Transverse colon (tissue), 3 donors: ENCODE measurements around the gene FOXR1.

ENCODE experiments used
- CTCF ChIP-seq, 5 experiments: fragments of 200-600 bp in 3 of 5; fragments of 450-650 bp in 2 of 5; sonication (generic) in 3 of 5; IDR thresholded peaks; 1 replicate in 2 of 5; 2 replicates in 3 of 5; pipeline ENCODE4 v1.5.1; 2016 to 2017; ENCODE audit warnings: antibody characterized with exemption in 5 of 5, inconsistent platforms in 3 of 5, mild to moderate bottlenecking in 2 of 5, moderate library complexity in 1 of 5
- EP300 ChIP-seq: sonication (generic); formaldehyde crosslinking; IDR thresholded peaks from one replicate; pipeline ENCODE4 v1.6.1; 2017; ENCODE audit warnings: antibody characterized with exemption, low read depth
- POLR2A ChIP-seq: fragments of 450-650 bp; IDR thresholded peaks from one replicate; pipeline ENCODE4 v1.6.1; 2016; ENCODE audit warnings: antibody characterized with exemption, mild to moderate bottlenecking, moderate library complexity

- TF ChIP-seq CTCF (IDR thresholded peaks at IDR 0.05) (no peak), POLR2A (no peak), EP300 (no peak)
Observed at GRCh38 chr11:119025099-119025473, 53.5 kb downstream of the FOXR1 start.
